HepG2 (cell line): Measurements from ENCODE around the gene LMBRD2. TPM values are rescaled to one million over a fixed set of nuclear protein-coding genes. Genes with fewer than 3 reads are reported as not detected.

ENCODE experiments used
- ATAC-seq: fragments of 200-7000 bp; cut with Tn5 transposase; 3 replicates; pipeline ENCODE4 v1.9.1; 2020; ENCODE audit warnings: mild to moderate bottlenecking, moderate library complexity
- BruUV-seq: library from RNA; stranded (reverse); fragments of 400-500 nt; replicated peaks from 2 replicates; lab custom pipeline; 2021; lab: Mats Ljungman, UMichigan
- CTCF ChIA-PET: fragments of 300-600 bp; formaldehyde crosslinking; extraction: SDS; loops from one replicate; lab custom pipeline; 2021; ENCODE audit warnings: low total read pairs, inconsistent platforms, low intra/inter-chr PET ratio; lab: Yijun Ruan, JAX
- POLR2A ChIA-PET: fragments of 350-600 bp; sonication (Branson Sonifier 250); formaldehyde crosslinking; loops from one replicate; lab custom pipeline; 2020; ENCODE audit warnings: antibody characterized with exemption, inconsistent platforms; lab: Yijun Ruan, JAX
- DNase-seq: peaks from one replicate; pipeline ENCODE4 v3.0.0-alpha.2; 2015; ENCODE audit warnings: low spot score
- FAIRE-seq: peaks from 3 replicates; lab custom pipeline; 2011; peaks lifted over from hg19 to GRCh38; lab: Jason Lieb, UNC
- H2AFZ ChIP-seq: one replicate; pipeline ENCODE4 v1.6.1; 2011; ENCODE audit warnings: low read length, inconsistent platforms
- H3K27ac ChIP-seq: fragments of 300-600 bp; 3 replicates; pipeline ENCODE4 v1.8.0; 2011; ENCODE audit warnings: mixed run types, mild to moderate bottlenecking, mixed read lengths, low read length, inconsistent platforms; ENCODE audit not compliant: insufficient read depth; ENCODE audit errors: extremely low read length
- H3K27me3 ChIP-seq, 2 experiments: fragments of 200-600 bp in 1 of 2; 2 replicates in 1 of 2; 3 replicates in 1 of 2; pipeline versions ENCODE4 v1.6.0 to v1.8.0; 2011; ENCODE audit warnings: low read length in 2 of 2, mild to moderate bottlenecking in 2 of 2, moderate library complexity in 2 of 2, inconsistent platforms in 1 of 2; ENCODE audit not compliant: insufficient read depth in 2 of 2, control insufficient read depth in 1 of 2
- H3K36me3 ChIP-seq, 2 experiments: fragments of 200-600 bp in 1 of 2; replicated peaks in 1 of 2; 2 replicates in 1 of 2; 3 replicates in 1 of 2; pipeline versions ENCODE4 v1.5.1 to v1.8.0; 2011; ENCODE audit warnings: low read length in 2 of 2, inconsistent platforms in 1 of 2; ENCODE audit not compliant: insufficient read depth in 2 of 2, control insufficient read depth in 1 of 2
- H3K4me1 ChIP-seq: 2 replicates; pipeline ENCODE4 v1.5.1; 2012; ENCODE audit warnings: low read length, inconsistent platforms; ENCODE audit not compliant: insufficient read depth
- H3K4me2 ChIP-seq: 2 replicates; pipeline ENCODE4 v1.6.0; 2011; ENCODE audit warnings: low read depth, low read length, inconsistent platforms
- H3K4me3 ChIP-seq, 3 experiments: fragments of 200-600 bp in 1 of 3; sonication (generic), shearing (Covaris generic) in 1 of 3; replicated peaks in 1 of 3; 2 replicates each; pipeline ENCODE4 v1.5.1; 2011 to 2016; ENCODE audit warnings: low read length in 3 of 3, inconsistent platforms in 2 of 3, low read depth in 2 of 3, mild to moderate bottlenecking in 2 of 3, control low read depth in 1 of 3, mixed read lengths in 1 of 3; ENCODE audit not compliant: insufficient read depth in 1 of 3
- H3K79me2 ChIP-seq: one replicate; pipeline ENCODE4 v1.6.1; 2011; ENCODE audit warnings: low read length, inconsistent platforms; ENCODE audit not compliant: insufficient read depth
- H3K9ac ChIP-seq: 2 replicates; pipeline ENCODE4 v1.6.0; 2011; ENCODE audit warnings: mild to moderate bottlenecking, low read depth, low read length, inconsistent platforms; ENCODE audit not compliant: insufficient read depth
- H3K9me3 ChIP-seq: 2 replicates; pipeline ENCODE4 v1.5.1; 2012; ENCODE audit warnings: mild to moderate bottlenecking, low read length
- H4K20me1 ChIP-seq: 2 replicates; pipeline ENCODE4 v1.6.0; 2011; ENCODE audit warnings: inconsistent platforms, mild to moderate bottlenecking, low read length, moderate library complexity; ENCODE audit not compliant: insufficient read depth
- FOSL1 ChIP-seq: sonication (generic); formaldehyde crosslinking; IDR thresholded peaks from 2 replicates; pipeline ENCODE4 v1.9.0; 2021; ENCODE audit warnings: missing genetic modification reagents, borderline replicate concordance
- HNF4G ChIP-seq, 2 experiments: sonication (generic) in 1 of 2; formaldehyde crosslinking in 1 of 2; IDR thresholded peaks; 2 replicates each; pipeline versions ENCODE4 v1.4.0 to v1.6.1; 2011 to 2020; ENCODE audit warnings: borderline replicate concordance in 2 of 2, low read depth in 2 of 2, mild to moderate bottlenecking in 2 of 2, low read length in 1 of 2, missing genetic modification reagents in 1 of 2, moderate library complexity in 1 of 2
- HNRNPL ChIP-seq: fragments of 200-400 bp; formaldehyde crosslinking; IDR thresholded peaks from 2 replicates; pipeline ENCODE4 v1.6.1; 2017; ENCODE audit warnings: mild to moderate bottlenecking, low read depth, low read length
- MAFK ChIP-seq, 2 experiments: IDR thresholded peaks in 1 of 2; conservative IDR thresholded peaks in 1 of 2; 2 replicates each; pipeline ENCODE4 v1.6.1; 2011; ENCODE audit warnings: improper control_type of control experiment in 2 of 2, low read length in 2 of 2
- RBM22 ChIP-seq: fragments of 200-400 bp; formaldehyde crosslinking; optimal IDR thresholded peaks from 2 replicates; pipeline ENCODE3; 2017; ENCODE audit warnings: mild to moderate bottlenecking, low read length, moderate library complexity
- ZBTB2 ChIP-seq: sonication (generic); formaldehyde crosslinking; IDR thresholded peaks from 2 replicates; pipeline ENCODE4 v1.8.0; 2022; ENCODE audit warnings: low read depth, missing genetic modification reagents
- ZFAT ChIP-seq: sonication (generic); formaldehyde crosslinking; conservative IDR thresholded peaks from 2 replicates; pipeline ENCODE4 v1.8.1; 2023; ENCODE audit warnings: missing genetic modification reagents, inconsistent platforms
- ZFYVE20 ChIP-seq: sonication (generic); formaldehyde crosslinking; IDR thresholded peaks from 2 replicates; pipeline ENCODE4 v1.8.0; 2023; ENCODE audit warnings: low read depth, mild to moderate bottlenecking, moderate library complexity, missing genetic modification reagents, borderline replicate concordance
- ZNF281 ChIP-seq: sonication (generic); formaldehyde crosslinking; IDR thresholded peaks from 2 replicates; pipeline ENCODE4 v1.4.0; 2020; ENCODE audit warnings: missing genetic modification reagents, borderline replicate concordance
- ZNF3 ChIP-seq: IDR thresholded peaks from 2 replicates; pipeline ENCODE4 v1.7.0; 2017; ENCODE audit warnings: inconsistent platforms
- WGBS: methylation state at CpG from one replicate; pipeline ENCODE4 v1.1.6; 2017; ENCODE audit warnings: low lambda C conversion rate; 5-methylcytosine and 5-hydroxymethylcytosine counted together
- in situ Hi-C: cut with HindIII; loops from 2 replicates; pipeline ENCODE4 v1.10.0; 2017; ENCODE audit warnings: low pct_unique_long_range_greater_than_20kb; ENCODE audit not compliant: extremely low pct_ligation_motif_present
- intact Hi-C: fragments of 100-400 bp; cut with micrococcal nuclease; formaldehyde crosslinking; loops from one replicate; pipeline ENCODE4 v1.10.0; 2022; ENCODE audit not compliant: unreplicated experiment
- polyA plus RNA-seq, 8 experiments: library from polyadenylated mRNA; depleted of rRNA in 3 of 8; stranded (reverse) in 7 of 8; unstranded in 1 of 8; fragments of >200 nt; fragmentation: Illumina TruSeq in 4 of 8; extraction: Trizol in 4 of 8; gene quantifications; 2 replicates each; pipeline versions ENCODE4 v1.2.1 to v1.2.3, GENCODE V29; 2011 to 2016; ENCODE audit warnings: low read depth in 4 of 8, missing spikeins in 1 of 8, mixed read lengths in 1 of 8; ENCODE audit not compliant: insufficient read depth in 1 of 8
- total RNA-seq, 5 experiments: library from RNA; depleted of rRNA; stranded (reverse); fragments of >200 nt; fragmentation: Illumina TruSeq; extraction: Trizol; gene quantifications; 2 replicates each; pipeline ENCODE4 v1.2.3, GENCODE V29; 2016; ENCODE audit warnings: low read depth in 1 of 5
- TF ChIP-seq, protein P1 (sequence below): sonication (generic); formaldehyde crosslinking; IDR thresholded peaks from 2 replicates; pipeline ENCODE4 v1.5.1; 2020; ENCODE audit warnings: mild to moderate bottlenecking, missing genetic modification reagents, borderline replicate concordance
- TF ChIP-seq, protein P2 (sequence below): sonication (generic); formaldehyde crosslinking; IDR thresholded peaks from 2 replicates; pipeline ENCODE4 v1.5.0; 2020; ENCODE audit warnings: missing genetic modification reagents

The LMBRD2 gene
- total and polyA plus RNA-seq, 2 of the 13 experiments (the other 11 are each of a cell fraction or from before 2014, with no cell fraction given): 2.0 to 4.7 TPM

- H3K4me2 ChIP-seq: no peak overlapping the region
- no peak for ATAC-seq
- peaks cover 2 to 45% of the 10 kb centered on the region in 2 experiments; a peak in 4 of 5 replicates for H3K36me3 ChIP-seq
- TSS peak; percentile 38 for BruUV-seq
- WGBS: 97% methylated on average over 5 of the region's 5 CpGs
- H3K27ac ChIP-seq: no peak overlapping the region
- no peaks in the 10 kb centered on the region for H4K20me1 ChIP-seq
- no peaks in the 10 kb centered on the region for H3K9me3 ChIP-seq
- DNase-seq: no peak
- H3K27me3 ChIP-seq: no peaks in the 10 kb centered on the region
- H3K79me2 ChIP-seq: no peaks in the 10 kb centered on the region
- ChIA-PET CTCF (no interaction called here), POLR2A (no interaction called here)
- in situ Hi-C loops: no loop called here
- no peak overlapping the region for H3K9ac ChIP-seq
- intact Hi-C loops: no loop called here
- no peaks in the 10 kb centered on the region for H3K4me1 ChIP-seq
- no peak overlapping the region for H2AFZ ChIP-seq
- no peak for FAIRE-seq
- no peak overlapping the region for H3K4me3 ChIP-seq
- no peak for TF ChIP-seq HNRNPL
- TF ChIP-seq ZNF3 (CRISPR knock-in tag): no peak
- no peak for TF ChIP-seq HNF4G (IDR thresholded peaks at IDR 0.05; ENCODE audit: borderline replicate concordance, low read depth, low read length)
- TF ChIP-seq HNF4G (CRISPR knock-in tag; IDR thresholded peaks at IDR 0.05; ENCODE audit: borderline replicate concordance, low read depth): no peak
- no peak for TF ChIP-seq ZFAT (CRISPR knock-in tag)
- no peak for TF ChIP-seq FOSL1 (CRISPR knock-in tag)
- no peak for TF ChIP-seq RBM22
- TF ChIP-seq ZNF281: no peak
- TF ChIP-seq, protein P1, sequence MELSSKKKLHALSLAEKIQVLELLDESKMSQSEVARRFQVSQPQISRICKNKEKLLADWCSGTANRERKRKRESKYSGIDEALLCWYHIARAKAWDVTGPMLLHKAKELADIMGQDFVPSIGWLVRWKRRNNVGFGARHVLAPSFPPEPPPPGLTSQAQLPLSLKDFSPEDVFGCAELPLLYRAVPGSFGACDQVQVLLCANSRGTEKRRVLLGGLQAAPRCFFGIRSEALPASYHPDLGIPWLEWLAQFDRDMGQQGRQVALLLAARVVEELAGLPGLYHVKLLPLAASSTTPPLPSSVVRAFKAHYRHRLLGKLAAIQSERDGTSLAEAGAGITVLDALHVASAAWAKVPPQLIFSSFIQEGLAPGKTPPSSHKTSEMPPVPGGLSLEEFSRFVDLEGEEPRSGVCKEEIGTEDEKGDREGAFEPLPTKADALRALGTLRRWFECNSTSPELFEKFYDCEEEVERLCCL (CRISPR knock-in tag): no peak
- TF ChIP-seq MAFK (conservative IDR thresholded peaks at IDR 0.05 in 1 of 2, IDR thresholded peaks at IDR 0.05 in 1 of 2; ENCODE audit: low read length in 2 of 2): no peak
- TF ChIP-seq ZBTB2 (CRISPR knock-in tag): no peak
- TF ChIP-seq ZFYVE20 (CRISPR knock-in tag): no peak
- TF ChIP-seq, protein P2, sequence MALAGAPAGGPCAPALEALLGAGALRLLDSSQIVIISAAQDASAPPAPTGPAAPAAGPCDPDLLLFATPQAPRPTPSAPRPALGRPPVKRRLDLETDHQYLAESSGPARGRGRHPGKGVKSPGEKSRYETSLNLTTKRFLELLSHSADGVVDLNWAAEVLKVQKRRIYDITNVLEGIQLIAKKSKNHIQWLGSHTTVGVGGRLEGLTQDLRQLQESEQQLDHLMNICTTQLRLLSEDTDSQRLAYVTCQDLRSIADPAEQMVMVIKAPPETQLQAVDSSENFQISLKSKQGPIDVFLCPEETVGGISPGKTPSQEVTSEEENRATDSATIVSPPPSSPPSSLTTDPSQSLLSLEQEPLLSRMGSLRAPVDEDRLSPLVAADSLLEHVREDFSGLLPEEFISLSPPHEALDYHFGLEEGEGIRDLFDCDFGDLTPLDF (CRISPR knock-in tag): no peak
Observed at GRCh38 chr5:36193746-36194145, 42.1 kb upstream of the LMBRD2 start.
